DND-41 (cell line): ENCODE measurements around the gene UST.

Experiments
- ATAC-seq: fragments of 200-7000 bp; cut with Tn5 transposase; 3 replicates; pipeline ENCODE4 v1.9.1; 2021; ENCODE audit warnings: low read depth; ENCODE audit not compliant: insufficient read depth
- DNase-seq: peaks from one replicate; pipeline ENCODE4 v3.0.0-alpha.2; 2020
- H2AFZ ChIP-seq: 2 replicates; pipeline ENCODE4 v1.6.0; 2012; ENCODE audit warnings: low read depth, low read length
- H3K27ac ChIP-seq: 2 replicates; pipeline ENCODE4 v1.5.1; 2012; ENCODE audit warnings: low read length, inconsistent platforms
- H3K27me3 ChIP-seq: fragments of 200-600 bp; sonication (generic); 2 replicates; pipeline ENCODE4 v1.6.0; 2012; ENCODE audit warnings: low read length, mild to moderate bottlenecking, inconsistent platforms; ENCODE audit not compliant: insufficient read depth, poor library complexity
- H3K36me3 ChIP-seq: 2 replicates; pipeline ENCODE4 v1.5.1; 2012; ENCODE audit warnings: low read length, inconsistent platforms; ENCODE audit not compliant: insufficient read depth
- H3K4me1 ChIP-seq: 2 replicates; pipeline ENCODE4 v1.5.1; 2012; ENCODE audit warnings: mild to moderate bottlenecking, low read length; ENCODE audit not compliant: insufficient read depth
- H3K4me2 ChIP-seq: 2 replicates; pipeline ENCODE4 v1.6.0; 2012; ENCODE audit warnings: mild to moderate bottlenecking, moderate library complexity, low read length, inconsistent platforms; ENCODE audit not compliant: insufficient read depth
- H3K4me3 ChIP-seq, 2 experiments: fragments of 200-600 bp in 1 of 2; shearing (Covaris generic) in 1 of 2; 2 replicates each; pipeline ENCODE4 v1.5.1; 2012 to 2016; ENCODE audit warnings: inconsistent platforms in 2 of 2, low read length in 2 of 2, mild to moderate bottlenecking in 2 of 2, low read depth in 1 of 2, moderate library complexity in 1 of 2
- H3K79me2 ChIP-seq: 2 replicates; pipeline ENCODE4 v1.6.0; 2012; ENCODE audit warnings: low read length, inconsistent platforms; ENCODE audit not compliant: insufficient read depth
- H3K9ac ChIP-seq: 2 replicates; pipeline ENCODE4 v1.6.0; 2012; ENCODE audit warnings: low read depth, mild to moderate bottlenecking, inconsistent platforms, low read length, moderate library complexity
- H3K9me3 ChIP-seq: 2 replicates; pipeline ENCODE4 v1.5.1; 2012; ENCODE audit warnings: low read length, moderate library complexity, mild to moderate bottlenecking, inconsistent platforms; ENCODE audit not compliant: insufficient read depth, severe bottlenecking
- H4K20me1 ChIP-seq: 2 replicates; pipeline ENCODE4 v1.6.0; 2012; ENCODE audit warnings: low read length; ENCODE audit not compliant: insufficient read depth
- EZH2 ChIP-seq: IDR thresholded peaks from 3 replicates; pipeline ENCODE4 v1.6.1; 2012; ENCODE audit warnings: borderline replicate concordance, low read depth, mild to moderate bottlenecking, moderate library complexity, low read length, inconsistent platforms; ENCODE audit not compliant: severe bottlenecking
- TF ChIP-seq, protein P1 (sequence below): IDR thresholded peaks from 2 replicates; pipeline ENCODE4 v1.5.1; 2012; ENCODE audit warnings: borderline replicate concordance, low read length, moderate library complexity, mild to moderate bottlenecking; ENCODE audit not compliant: poor library complexity, severe bottlenecking; ENCODE audit errors: extremely low read depth

The UST gene

DNA sequence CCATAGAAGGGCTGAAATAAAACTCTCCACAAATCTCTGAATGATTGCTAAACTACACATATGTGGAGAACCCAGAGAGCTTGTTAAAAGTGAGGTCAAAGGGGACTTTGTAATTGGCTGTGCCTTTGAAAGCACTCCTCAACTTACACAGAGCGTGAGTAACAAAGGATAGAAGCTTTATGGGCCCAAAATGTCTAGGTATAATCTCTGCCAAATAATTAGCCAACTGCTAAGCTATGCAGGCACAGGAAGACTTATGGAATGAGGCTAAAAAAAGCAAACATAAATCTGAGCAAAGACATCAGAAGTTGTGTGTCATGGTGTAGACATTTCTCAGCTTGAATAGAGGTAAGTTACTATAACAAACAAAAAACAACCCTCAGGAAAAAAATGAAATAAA is 23.3 kb upstream of the UST start:
- H3K36me3 ChIP-seq: no peaks in the 10 kb centered on the region
- no peaks in the 10 kb centered on the region for H3K4me1 ChIP-seq
- ATAC-seq (no peak), DNase-seq (no peak)
- no peak overlapping the region for H3K27ac ChIP-seq
- H4K20me1 ChIP-seq: no peaks in the 10 kb centered on the region
- no peak for TF ChIP-seq EZH2
- TF ChIP-seq, protein P1, sequence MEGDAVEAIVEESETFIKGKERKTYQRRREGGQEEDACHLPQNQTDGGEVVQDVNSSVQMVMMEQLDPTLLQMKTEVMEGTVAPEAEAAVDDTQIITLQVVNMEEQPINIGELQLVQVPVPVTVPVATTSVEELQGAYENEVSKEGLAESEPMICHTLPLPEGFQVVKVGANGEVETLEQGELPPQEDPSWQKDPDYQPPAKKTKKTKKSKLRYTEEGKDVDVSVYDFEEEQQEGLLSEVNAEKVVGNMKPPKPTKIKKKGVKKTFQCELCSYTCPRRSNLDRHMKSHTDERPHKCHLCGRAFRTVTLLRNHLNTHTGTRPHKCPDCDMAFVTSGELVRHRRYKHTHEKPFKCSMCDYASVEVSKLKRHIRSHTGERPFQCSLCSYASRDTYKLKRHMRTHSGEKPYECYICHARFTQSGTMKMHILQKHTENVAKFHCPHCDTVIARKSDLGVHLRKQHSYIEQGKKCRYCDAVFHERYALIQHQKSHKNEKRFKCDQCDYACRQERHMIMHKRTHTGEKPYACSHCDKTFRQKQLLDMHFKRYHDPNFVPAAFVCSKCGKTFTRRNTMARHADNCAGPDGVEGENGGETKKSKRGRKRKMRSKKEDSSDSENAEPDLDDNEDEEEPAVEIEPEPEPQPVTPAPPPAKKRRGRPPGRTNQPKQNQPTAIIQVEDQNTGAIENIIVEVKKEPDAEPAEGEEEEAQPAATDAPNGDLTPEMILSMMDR: no peak
- no peak overlapping the region for H3K4me2 ChIP-seq
- H3K27me3 ChIP-seq: no peaks in the 10 kb centered on the region
- H3K9me3 ChIP-seq: peaks cover 2% of the 10 kb centered on the region
- H3K9ac ChIP-seq: no peak overlapping the region
- H3K79me2 ChIP-seq: no peaks in the 10 kb centered on the region
- no peak overlapping the region for H3K4me3 ChIP-seq
- no peak overlapping the region for H2AFZ ChIP-seq

- no peak overlapping the region for H3K4me3 ChIP-seq
- H3K4me1 ChIP-seq: no peaks in the 10 kb centered on the region
- no peak overlapping the region for H3K27ac ChIP-seq
- no peak for DNase-seq
- no peaks in the 10 kb centered on the region for H3K79me2 ChIP-seq
- ATAC-seq: no peak
- H3K9me3 ChIP-seq: peaks cover 2% of the 10 kb centered on the region
- H3K27me3 ChIP-seq: no peaks in the 10 kb centered on the region
- TF ChIP-seq, protein P1: no peak
- TF ChIP-seq EZH2: no peak
- no peaks in the 10 kb centered on the region for H4K20me1 ChIP-seq
- H3K4me2 ChIP-seq: no peak overlapping the region
- H3K9ac ChIP-seq: no peak overlapping the region
- H2AFZ ChIP-seq: no peak overlapping the region
- H3K36me3 ChIP-seq: no peaks in the 10 kb centered on the region
These were observed 22.4 kb upstream of the UST start for GRCh38 chr6:148724428-148724827.

- H3K9ac ChIP-seq: no peak overlapping the region
- DNase-seq: no peak
- no peak overlapping the region for H3K4me3 ChIP-seq
- no peaks in the 10 kb centered on the region for H3K4me1 ChIP-seq
- H3K79me2 ChIP-seq: no peaks in the 10 kb centered on the region
- no peak overlapping the region for H3K4me2 ChIP-seq
- H4K20me1 ChIP-seq: no peaks in the 10 kb centered on the region
- ATAC-seq: no peak
- no peaks in the 10 kb centered on the region for H3K27me3 ChIP-seq
- no peaks in the 10 kb centered on the region for H3K36me3 ChIP-seq
- H3K9me3 ChIP-seq: peaks cover 2% of the 10 kb centered on the region
- TF ChIP-seq, protein P1: no peak
- no peak for TF ChIP-seq EZH2
- H3K27ac ChIP-seq: no peak overlapping the region
- H2AFZ ChIP-seq: no peak overlapping the region
These were observed 19.7 kb upstream of the UST start for GRCh38 chr6:148727104-148727503.

DNA sequence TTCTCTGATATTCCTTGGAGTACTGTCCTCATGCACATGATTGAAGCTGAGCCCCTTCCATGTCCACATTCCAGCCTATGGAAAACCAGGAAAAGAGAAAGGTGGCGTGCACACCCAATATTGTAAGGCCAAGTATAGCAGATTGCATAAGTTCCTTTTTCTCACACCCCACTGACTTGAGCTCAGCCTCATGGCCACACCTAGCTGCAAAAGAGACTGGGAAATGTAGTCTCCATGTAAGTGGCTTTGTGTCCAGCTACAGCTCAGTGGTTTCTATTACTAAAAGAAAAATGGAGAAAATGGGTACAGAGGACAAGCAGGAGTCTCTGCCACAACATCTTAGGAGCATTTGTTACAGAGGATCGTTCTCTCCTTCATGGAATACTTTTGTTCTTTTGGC is 10.8 kb upstream of the UST start:
- Histone ChIP-seq H3K9me3 (no peaks in the 10 kb centered on the region), H3K27ac (no peak overlapping the region), H3K4me2 (no peak overlapping the region), H3K36me3 (no peaks in the 10 kb centered on the region), H2AFZ (no peak overlapping the region), H3K79me2 (no peaks in the 10 kb centered on the region), H4K20me1 (no peaks in the 10 kb centered on the region), H3K4me1 (no peaks in the 10 kb centered on the region), H3K27me3 (no peaks in the 10 kb centered on the region), H3K4me3 (no peak overlapping the region), H3K9ac (no peak overlapping the region)
- ATAC-seq (no peak), DNase-seq (no peak)
- TF ChIP-seq, protein P1: no peak
- no peak for TF ChIP-seq EZH2
